K562 (cell line): ENCODE measurements around the gene GLIS2. TPM values are rescaled to one million over a fixed set of nuclear protein-coding genes. Genes with fewer than 3 reads are reported as not detected.

Source experiments
- NR1H2 ChIP-seq: sonication (generic); formaldehyde crosslinking; IDR thresholded peaks from 2 replicates; pipeline ENCODE4 v1.4.0; 2020; ENCODE audit warnings: mild to moderate bottlenecking, missing genetic modification reagents
- TOE1 ChIP-seq, 2 experiments: fragments of 450-650 bp in 1 of 2; sonication (generic) in 1 of 2; formaldehyde crosslinking in 1 of 2; IDR thresholded peaks; 2 replicates each; pipeline versions ENCODE4 v1.7.1 to v1.8.0; 2016 to 2022; ENCODE audit warnings: borderline replicate concordance in 2 of 2, mild to moderate bottlenecking in 2 of 2, antibody characterized with exemption in 1 of 2, inconsistent platforms in 1 of 2, low read depth in 1 of 2, missing genetic modification reagents in 1 of 2, moderate library complexity in 1 of 2
- ZNF431 ChIP-seq: sonication (generic); formaldehyde crosslinking; IDR thresholded peaks from 2 replicates; pipeline ENCODE4 v1.8.0; 2022; ENCODE audit warnings: mild to moderate bottlenecking, missing genetic modification reagents
- polyA plus RNA-seq, 8 experiments: library from polyadenylated mRNA; depleted of rRNA in 4 of 8; stranded (reverse) in 5 of 8; unstranded in 3 of 8; fragments of >200 nt; fragmentation: Nextera tagmentation in 2 of 8; fragmentation: Illumina TruSeq in 1 of 8; extraction: Ambion mirVana in 2 of 8; extraction: Trizol in 1 of 8; gene quantifications; 2 replicates each; pipeline versions ENCODE4 v1.2.1 to v1.2.3, GENCODE V29; 2011 to 2014; ENCODE audit warnings: inconsistent platforms in 1 of 8, missing spikeins in 1 of 8
- total RNA-seq, 7 experiments: library from RNA; depleted of rRNA in 6 of 7; stranded (reverse); fragments of >200 nt in 6 of 7; fragmentation: Illumina TruSeq in 2 of 7; extraction: Trizol in 2 of 7; gene quantifications; 2 replicates each; pipeline versions ENCODE4 v1.2.1 to v1.2.3, GENCODE V29; 2011 to 2021; ENCODE audit warnings: low replicate concordance in 1 of 7
- TF ChIP-seq, protein P1 (sequence below): fragments of 450-650 bp; IDR thresholded peaks from 2 replicates; pipeline ENCODE4 v1.7.1; 2018; ENCODE audit warnings: mild to moderate bottlenecking, low read depth; ENCODE audit not compliant: partially characterized antibody

The GLIS2 gene
- total and polyA plus RNA-seq, 9 of the 15 experiments (the other 6 are each of a cell fraction or from before 2014, with no cell fraction given), result 0.10 to 9.0 (median 0.57) TPM

DNA sequence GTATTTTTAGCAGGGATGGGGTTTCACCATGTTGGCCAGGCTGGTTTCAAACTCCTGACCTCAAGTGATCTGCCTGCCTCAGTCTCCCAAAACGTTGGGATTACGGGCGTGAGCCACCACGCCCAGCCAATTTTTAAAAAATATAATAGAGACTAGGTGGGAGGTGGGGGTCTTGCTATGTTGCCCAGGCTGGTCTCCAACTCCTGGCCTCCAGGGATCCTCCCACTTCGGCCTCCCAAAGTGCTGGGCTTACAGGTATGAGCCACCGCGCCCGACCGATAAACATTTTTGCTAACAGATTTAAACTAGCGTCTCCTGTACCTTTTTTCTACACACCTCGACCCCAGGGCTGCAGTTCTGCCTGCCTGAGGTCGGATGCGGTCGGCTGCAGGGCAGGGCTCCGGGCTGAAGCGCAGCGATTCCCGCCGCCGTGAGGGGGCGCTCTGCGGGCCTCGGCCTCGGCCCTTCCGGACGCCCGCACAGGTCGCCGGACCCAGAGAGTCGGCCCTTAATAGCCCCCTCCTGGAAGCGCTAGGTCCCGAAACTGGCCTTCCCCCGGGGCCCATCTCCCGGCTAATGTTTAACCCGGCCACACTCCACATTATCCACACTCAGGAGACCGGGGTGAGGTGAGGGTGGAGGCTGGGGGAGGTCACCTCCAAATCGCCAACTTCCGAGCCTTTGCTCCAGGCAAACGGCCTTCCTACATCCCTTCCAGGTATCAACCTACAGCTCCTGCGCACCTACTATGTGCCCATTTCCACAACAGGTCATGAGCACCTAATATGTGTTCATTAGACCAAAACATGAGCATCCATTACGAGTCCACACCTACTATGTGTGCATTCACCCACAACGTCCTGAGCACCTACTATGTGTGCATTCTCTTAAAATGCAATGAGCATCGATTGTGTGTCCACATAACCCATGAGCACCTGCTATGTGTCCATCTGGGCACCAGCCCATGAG, 2.0 kb upstream of the GLIS2 start (continued):
- TF ChIP-seq NR1H2 (CRISPR knock-in tag), result 0 out of 2 replicates have a peak, but pooled peaks have one; percentile 55
- TF ChIP-seq, protein P1, sequence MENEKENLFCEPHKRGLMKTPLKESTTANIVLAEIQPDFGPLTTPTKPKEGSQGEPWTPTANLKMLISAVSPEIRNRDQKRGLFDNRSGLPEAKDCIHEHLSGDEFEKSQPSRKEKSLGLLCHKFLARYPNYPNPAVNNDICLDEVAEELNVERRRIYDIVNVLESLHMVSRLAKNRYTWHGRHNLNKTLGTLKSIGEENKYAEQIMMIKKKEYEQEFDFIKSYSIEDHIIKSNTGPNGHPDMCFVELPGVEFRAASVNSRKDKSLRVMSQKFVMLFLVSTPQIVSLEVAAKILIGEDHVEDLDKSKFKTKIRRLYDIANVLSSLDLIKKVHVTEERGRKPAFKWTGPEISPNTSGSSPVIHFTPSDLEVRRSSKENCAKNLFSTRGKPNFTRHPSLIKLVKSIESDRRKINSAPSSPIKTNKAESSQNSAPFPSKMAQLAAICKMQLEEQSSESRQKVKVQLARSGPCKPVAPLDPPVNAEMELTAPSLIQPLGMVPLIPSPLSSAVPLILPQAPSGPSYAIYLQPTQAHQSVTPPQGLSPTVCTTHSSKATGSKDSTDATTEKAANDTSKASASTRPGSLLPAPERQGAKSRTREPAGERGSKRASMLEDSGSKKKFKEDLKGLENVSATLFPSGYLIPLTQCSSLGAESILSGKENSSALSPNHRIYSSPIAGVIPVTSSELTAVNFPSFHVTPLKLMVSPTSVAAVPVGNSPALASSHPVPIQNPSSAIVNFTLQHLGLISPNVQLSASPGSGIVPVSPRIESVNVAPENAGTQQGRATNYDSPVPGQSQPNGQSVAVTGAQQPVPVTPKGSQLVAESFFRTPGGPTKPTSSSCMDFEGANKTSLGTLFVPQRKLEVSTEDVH, result peak; percentile 64
- TF ChIP-seq ZNF431 (CRISPR knock-in tag), result 0 out of 2 replicates have a peak, but pooled peaks have one; percentile 13
- no peak for TF ChIP-seq TOE1 (IDR thresholded peaks at IDR 0.05; ENCODE audit: borderline replicate concordance)
- no peak for TF ChIP-seq TOE1 (CRISPR knock-in tag; IDR thresholded peaks at IDR 0.05; ENCODE audit: borderline replicate concordance, low read depth)
- TF ChIP-seq, all 486 proteins: peak for 73
